ENCODE data around the gene TGFB1. TPM values are rescaled to one million over a fixed set of nuclear protein-coding genes. Genes with fewer than 3 reads are reported as not detected.

The TGFB1 gene
- total and polyA plus RNA-seq, 2 of the 13 experiments (the other 11 are each of a cell fraction or from before 2014, with no cell fraction given) = 4.1 to 5.4 TPM

DNA sequence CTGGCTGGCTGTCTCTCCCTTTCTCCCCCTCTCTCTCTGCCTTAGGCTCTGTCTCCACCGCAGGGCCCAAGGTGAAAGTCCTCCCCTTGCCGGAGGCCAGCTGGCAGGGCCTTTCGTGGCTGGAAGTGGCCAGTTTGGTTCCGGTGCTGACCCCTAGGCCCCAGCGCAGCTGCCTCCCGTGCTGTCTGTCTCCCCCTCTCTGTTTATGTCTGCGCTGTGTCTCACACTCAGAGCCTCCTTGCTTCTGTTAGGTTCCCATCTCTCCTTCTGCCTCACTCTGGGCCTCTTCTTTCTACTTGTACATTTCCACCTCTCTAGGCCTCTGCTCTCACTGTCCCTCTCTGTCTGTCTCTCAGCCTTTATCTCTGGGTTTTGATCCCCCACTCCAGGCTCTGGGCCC is 30.7 kb downstream of the TGFB1 start (continued):
- TF ChIP-seq HNF1A (IDR thresholded peaks at IDR 0.05; ENCODE audit: low read depth) (no peak), HNF1A (CRISPR knock-in tag; IDR thresholded peaks at IDR 0.05; ENCODE audit: borderline replicate concordance) (no peak), RCOR2 (CRISPR knock-in tag; IDR thresholded peaks at IDR 0.05) (no peak; the same call in 1 of the 2 replicates), GATAD2A (CRISPR knock-in tag; IDR thresholded peaks at IDR 0.05) (peak; percentile 16; the same call in 1 of the 2 replicates), ATF3 (CRISPR knock-in tag; IDR thresholded peaks at IDR 0.05) (0 out of 2 replicates have a peak, but pooled peaks have one; percentile 5), UBTF (CRISPR knock-in tag; IDR thresholded peaks at IDR 0.05) (peak; percentile 73), ZNF142 (CRISPR knock-in tag; IDR thresholded peaks at IDR 0.05) (no peak), ZNF629 (CRISPR knock-in tag; conservative IDR thresholded peaks at IDR 0.05) (0 out of 2 replicates have a peak, but pooled peaks have one; percentile 13), RNF219 (CRISPR knock-in tag; IDR thresholded peaks at IDR 0.05) (no peak), YEATS2 (CRISPR knock-in tag; IDR thresholded peaks at IDR 0.05; ENCODE audit: borderline replicate concordance) (no peak; the same call in 1 of the 2 replicates), ZNF101 (CRISPR knock-in tag; IDR thresholded peaks at IDR 0.05; ENCODE audit: borderline replicate concordance, low read depth) (no peak), MAF1 (CRISPR knock-in tag; IDR thresholded peaks at IDR 0.05; ENCODE audit: borderline replicate concordance) (no peak), ZSCAN9 (CRISPR knock-in tag; IDR thresholded peaks at IDR 0.05; ENCODE audit: borderline replicate concordance) (no peak), SP2 (CRISPR knock-in tag; IDR thresholded peaks at IDR 0.05) (no peak), ZNF24 (IDR thresholded peaks at IDR 0.05) (no peak)

All from HepG2 (cell line).